ENCODE measurements around the gene PRR5L.

PRR5L gene, protein sequence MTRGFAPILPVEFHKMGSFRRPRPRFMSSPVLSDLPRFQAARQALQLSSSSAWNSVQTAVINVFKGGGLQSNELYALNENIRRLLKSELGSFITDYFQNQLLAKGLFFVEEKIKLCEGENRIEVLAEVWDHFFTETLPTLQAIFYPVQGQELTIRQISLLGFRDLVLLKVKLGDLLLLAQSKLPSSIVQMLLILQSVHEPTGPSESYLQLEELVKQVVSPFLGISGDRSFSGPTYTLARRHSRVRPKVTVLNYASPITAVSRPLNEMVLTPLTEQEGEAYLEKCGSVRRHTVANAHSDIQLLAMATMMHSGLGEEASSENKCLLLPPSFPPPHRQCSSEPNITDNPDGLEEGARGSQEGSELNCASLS

DNA sequence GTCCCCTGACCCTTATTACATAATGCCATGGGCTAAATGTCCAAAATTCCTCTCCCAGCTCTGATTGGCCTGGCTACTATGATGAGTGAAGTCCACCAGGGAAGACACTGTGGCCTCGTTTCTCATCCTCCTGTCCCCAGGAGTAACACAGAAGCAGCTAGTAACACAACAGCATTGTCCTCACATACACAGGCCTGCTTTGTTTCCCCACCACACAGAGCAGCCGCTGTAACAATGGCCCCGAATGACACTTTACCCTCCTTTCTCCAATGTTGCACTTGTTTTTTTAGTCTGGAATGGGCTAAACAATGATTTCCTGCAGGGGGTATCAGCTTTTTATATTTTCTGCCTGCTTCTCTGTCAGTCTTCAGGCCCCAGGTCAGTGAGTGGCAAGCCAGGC lies at the start of gene PRR5L:
TSS of gene PRR5L (plus strand) at position 363 of the 400 bp plus-strand sequence. CDS start 104,834 bp downstream, outside the sequence.
- no peak for DNase-seq

DNA sequence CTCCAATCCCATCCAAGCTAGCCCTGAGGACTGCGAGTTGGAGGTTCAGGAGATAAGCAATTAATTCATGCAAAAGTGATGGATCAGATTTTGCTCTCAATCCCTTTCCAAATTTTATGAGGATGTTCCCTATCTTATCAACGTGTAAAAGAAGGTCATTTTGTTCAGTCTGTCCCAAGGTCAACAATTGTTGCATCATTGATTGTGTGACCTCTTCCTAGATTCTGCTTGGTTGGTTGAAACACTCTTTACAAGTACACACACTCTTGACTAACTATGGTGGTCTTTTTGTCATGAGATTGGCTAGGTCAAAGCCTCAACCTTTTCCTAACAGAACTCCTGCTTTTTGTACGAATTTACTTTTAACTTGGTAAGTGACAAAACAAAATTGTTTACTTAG lies 48.6 kb upstream of the PRR5L start:
- DNase-seq = no peak

DNA sequence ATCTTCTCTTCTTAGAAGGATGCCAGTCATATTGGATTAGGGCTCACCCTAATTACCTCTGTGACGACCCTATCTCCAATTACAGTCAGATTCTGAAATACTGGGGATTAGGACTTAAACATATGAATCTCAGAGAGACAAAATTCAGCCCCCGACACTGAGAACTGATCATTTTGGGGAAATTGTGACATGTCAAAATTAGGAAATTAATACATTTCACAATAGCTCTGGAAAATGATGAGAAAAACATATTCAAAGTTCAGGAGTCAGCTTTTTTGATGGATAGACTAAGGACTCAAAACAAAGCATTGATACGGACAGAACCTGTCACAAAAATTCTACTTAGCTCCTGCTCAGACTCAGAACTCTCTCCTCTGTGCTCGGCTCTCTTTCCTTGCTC lies 47.7 kb upstream of the PRR5L start:
- DNase-seq = no peak

DNA sequence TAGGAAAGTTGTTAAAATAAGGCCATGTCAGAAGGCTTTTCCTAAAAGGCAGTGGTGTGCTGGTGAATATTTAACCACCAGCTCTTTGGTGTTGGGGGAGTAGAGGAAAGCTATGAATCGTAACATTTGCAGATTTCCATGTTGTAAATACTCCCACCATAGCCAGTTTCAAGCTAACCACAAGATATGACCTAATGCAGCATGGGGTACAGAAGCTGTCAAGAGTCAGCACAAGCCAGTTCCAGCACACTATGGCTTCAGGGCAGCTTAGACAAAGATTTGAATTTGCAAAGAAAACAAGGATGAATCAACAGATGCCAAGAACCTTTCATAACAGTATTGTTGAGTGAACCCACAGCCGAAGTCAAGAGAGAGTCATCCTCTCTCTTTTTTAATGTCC lies 46.8 kb upstream of the PRR5L start:
- no peak for DNase-seq

DNA sequence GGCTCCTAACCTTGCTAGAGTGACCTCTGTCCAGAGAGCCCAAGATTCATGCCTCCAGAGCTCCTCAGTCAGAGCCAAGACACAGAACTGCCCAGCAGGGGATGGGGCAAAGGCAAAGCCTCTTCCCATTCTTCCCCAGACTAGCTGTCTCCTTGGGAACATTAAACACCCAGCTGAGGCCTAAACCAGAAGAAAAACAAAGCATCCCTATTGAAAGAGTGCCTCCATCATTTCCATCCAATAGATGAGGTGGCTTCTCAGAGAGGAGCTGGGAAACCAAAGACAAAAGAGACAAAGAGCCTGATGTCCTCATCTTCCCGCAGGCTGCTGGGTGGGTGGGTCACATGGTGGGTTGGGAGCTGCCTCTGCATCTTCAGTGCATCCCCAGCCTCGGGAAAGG lies 44.3 kb upstream of the PRR5L start:
- no peak for DNase-seq

DNA sequence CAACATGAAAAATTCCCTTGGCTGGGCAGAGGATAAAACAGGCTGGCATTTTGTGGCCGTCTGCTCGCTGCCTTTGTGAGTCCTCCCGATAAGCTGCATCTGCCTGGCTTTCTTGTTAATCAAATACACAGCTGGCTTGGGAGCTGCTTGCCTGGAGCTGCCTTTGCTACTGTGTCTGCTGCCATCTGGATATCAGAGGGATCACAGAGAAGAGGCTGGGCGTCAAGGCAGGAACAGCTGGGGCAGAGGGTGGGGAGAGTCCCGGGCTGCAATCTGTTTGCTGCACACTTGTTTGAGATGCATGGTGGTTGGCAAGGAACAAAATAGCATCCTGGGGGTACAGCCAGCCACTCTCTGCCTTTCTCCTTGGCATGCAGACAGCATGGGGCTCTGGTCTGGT lies 42.9 kb upstream of the PRR5L start:
- peak; percentile 74 for DNase-seq

DNA sequence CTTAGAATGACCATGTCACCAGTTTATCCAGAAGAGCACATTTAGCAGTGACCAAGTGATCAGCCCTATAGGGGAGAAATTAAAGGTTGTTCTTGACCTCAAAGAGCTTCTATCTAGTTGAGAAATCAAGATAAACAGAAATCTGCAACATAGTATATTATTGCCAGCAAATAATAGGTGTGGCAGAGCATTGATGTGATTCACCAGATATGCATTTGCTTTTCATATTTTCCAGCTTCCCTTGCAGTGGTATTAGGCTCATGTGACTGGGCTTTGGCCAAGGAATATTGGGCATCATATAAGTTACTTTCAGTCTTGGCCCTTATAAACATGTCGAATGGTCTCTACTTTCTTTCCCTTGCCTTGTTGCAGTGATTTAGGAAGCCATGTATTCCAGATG lies 41.4 kb upstream of the PRR5L start:
- no peak for DNase-seq

DNA sequence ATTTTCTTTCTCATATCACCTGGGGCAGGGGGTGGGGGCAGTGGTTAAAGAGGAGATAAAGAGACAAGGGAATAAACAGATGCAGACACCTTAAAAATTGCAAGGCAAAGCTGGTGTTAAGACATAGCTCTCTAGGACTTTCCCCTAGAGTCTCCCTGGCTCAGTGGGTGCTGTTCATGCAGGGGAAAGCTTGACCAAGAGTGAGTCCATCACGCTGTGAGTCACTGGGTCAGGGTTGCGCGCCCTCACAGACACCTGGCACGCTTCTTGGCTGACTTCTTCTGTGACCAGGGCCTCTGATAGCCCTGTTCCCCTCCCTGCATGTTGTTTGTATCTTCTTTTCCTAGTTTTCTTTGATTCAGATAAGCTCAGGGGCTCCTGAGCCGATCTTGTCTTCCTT lies 38.7 kb upstream of the PRR5L start:
- no peak for DNase-seq

DNA sequence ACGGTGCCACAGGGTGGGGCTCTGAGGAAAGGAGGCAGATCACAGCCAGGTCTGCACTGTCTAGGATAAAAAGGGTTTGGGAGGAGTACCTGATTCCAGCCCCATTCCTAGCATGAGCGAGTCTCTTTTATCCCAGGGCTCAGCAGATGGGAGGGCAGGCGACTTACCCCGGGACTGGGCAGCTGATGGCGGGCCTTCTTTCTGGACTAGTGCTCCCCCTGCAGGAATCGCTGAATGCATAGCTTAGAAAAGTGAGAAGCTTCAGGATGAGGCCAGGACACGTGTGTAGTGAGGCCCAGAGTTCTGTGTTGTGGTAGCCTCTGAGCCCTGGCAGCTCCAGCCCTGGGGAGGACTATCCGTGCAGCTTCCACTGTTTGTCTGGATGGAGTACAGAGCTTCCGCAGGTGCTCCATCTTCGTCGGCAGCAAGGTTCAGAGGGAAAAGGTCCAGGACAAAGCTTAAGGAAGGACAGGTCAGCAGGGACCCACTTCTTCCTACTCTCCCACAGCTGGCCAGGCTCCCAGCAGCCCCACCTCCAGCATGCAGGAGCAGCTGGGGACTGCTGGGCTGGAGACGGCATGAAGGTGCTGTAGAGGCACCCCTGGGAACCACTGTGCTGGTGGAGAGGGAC lies 37.2 kb upstream of the PRR5L start:
- DNase-seq = peak; percentile 73

DNA sequence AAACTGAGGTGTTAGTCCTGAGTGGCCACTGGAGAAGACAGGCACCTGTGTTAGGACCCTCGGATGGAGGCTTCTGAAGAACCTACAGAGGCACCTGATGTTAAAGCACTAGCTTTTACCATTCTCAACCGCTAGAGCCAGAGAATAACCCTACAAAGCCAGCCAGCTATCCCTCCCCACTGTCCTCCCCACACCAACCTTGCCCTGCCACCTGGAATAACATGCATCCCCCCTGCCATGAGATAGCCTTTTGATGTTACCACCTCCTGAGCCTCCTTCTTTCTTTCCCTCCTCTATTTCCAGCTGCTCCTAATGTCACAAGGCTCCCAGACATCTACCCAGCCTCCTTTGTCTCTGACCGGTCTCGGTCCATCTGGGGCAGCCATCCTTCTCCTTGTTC lies 35.0 kb upstream of the PRR5L start:
- DNase-seq = no peak

DNA sequence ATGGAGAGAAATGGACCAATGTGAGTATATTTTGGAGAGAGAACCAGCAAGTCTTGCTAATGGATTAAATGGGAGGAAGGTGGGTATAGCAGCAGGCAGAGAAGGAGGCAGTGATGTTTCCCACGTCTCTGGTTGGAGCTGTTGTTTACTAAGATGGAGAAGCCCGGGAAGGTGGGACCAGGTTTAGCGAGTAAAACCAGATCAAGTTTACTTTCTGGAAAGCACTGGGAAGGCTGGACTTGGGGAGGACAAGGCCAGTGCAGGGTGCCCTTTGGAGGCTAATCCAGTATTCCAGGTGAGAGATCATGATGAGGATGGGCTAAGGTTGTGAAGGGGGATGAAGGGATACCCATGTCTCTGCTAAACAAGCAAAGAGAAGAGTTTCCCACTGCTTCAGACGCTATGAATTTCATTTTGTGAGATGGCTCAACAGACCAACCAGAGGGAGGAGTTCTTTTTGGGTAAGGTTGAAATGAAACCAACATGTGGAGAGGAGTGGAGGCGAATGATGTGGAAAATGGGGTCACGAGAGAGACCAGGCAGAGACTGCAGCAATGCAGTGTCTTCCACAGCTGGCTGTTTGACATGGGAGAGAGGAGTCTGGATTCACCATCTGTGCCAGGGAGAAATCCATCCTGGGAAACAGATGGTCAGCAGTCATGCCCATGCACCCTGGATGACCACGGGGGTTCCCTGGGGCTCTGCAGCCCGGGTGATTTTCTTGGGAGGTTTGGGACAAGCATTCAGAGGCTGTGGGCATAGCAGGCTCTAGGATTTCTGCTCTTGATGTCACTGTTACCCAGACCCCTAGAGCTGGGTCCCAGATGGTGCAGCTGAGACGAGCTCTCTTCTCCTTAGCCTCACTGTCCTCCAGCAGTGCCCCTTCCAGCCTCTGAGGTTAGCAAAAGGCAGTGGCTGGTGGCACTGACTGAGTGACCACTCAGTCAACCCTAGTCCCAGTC lies 31.8 kb upstream of the PRR5L start:
- DNase-seq = no peak

DNA sequence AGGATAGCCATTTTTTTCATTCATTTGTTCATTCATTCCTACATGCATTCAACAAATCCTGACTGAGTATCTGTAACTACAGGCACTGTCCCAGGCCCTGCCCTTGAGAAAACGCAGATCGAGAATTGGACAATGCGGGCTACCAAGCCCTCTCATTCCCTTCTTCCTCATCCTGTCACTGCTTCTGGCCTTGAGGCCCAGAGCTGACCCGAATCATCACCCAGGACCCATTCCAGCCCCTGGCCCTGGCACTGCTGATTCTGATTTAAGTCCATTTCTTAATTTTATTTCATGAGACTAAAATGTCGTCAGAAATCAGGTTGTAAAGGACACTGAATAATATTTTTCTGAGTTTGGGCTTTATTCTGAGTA lies 31.1 kb upstream of the PRR5L start:
- DNase-seq = no peak

DNA sequence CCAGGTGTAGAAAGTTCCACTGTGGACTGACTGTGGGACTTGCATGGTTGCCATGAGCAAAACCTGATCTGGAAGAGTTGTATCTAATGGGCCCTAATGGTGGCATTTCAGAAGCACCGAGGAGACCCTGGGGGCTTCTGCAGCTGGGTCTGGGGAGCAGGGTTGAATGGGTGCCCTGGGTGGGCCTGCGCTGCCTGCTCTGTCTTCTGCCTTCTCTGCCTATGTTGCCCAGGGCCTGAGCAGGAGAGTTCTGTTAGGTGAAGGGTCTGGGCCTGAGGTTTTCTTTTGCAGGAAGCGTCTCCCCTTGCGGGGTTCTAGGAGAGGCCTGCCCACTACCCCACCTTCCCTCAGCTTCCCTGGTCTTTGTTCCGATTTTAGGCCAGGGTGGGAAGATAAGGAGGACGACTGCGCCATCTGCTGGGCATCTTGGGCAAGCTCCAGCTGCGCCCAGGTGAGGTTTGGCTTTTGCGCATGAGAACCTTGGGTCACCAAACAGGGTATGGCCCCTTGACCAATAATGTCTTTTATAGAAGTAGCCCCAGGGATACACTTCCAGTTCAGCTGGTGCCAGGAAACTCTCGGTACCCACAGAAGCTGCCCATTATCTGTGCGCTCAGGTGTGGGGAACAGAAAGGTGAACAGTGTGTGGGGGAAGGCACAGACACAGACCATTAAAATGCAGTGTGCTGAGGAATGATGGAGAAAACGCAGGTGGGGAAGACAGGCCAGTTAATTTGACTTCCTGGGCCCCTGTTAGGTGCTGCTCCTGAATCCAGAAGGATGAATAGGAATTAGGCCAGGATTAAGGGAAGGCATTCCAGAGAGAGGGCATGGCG lies 30.1 kb upstream of the PRR5L start:
- peak; percentile 71 for DNase-seq

DNA sequence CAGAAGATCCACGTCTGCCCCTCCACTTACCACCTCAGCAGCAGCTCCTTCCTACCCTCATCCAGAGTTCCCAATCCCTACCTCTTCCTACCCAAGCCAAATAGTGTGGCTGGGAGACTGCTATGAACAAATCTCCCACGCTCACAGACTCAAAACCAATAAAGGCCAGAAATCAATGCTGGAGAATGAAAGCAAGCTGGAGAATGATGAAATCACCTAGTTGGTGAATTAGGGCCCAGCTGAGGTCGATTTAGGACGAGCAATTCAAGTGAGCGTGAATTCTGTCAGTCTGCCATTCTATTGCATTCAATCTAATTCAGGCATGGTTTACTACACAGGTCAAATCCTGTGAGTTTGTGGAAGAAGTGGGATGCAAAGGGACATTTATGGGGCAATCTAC lies 29.3 kb upstream of the PRR5L start:
- no peak for DNase-seq

DNA sequence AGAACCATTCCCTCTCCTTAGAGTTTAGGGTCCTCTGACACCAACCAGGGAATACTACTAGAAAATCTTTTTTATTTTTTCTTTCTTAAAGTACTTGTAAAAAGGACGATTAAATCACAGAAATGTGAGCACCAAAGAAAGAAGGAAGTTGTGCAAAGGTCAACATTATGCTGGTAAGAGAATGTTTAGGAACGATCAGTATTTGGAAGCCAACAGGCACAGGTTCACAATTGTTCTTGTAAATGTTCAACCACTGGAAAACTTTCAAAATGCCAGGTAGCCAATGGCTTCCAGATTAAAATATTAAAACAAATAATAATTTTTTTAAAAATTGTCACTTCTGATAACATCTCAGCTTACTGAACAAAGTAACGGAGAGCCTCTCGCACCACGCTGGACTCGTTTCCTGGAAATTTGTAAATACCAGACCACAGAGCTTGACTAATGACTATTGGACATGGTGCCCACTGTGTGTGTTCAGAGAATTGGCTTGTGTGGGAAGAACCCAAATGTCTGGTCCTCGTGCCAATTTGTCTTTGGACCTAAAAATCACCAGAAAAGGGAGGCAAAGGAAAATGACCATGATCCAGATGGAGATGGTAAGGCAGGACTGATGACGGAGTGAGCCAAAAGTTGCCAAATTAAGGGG lies 27.6 kb upstream of the PRR5L start:
- no peak for DNase-seq

DNA sequence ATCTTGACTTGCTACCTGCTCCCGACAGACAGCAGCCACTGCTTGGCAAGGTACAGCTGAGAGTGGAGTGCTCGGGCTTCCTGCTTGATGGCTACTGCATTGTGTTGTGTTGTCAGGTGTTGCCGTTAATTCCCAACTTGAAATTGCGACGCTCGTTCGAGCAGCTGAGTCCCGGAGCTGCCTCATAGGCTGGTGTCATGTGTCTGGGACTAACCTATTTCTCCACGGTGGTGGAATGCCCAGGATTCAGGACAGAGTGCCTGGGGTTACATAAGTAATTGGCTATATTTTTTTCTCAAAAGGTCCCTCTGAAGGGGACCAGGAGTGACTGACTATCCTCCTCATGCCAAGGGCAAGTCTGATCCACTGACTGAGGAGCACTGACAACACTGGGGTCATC lies 25.4 kb upstream of the PRR5L start:
- no peak for DNase-seq

DNA sequence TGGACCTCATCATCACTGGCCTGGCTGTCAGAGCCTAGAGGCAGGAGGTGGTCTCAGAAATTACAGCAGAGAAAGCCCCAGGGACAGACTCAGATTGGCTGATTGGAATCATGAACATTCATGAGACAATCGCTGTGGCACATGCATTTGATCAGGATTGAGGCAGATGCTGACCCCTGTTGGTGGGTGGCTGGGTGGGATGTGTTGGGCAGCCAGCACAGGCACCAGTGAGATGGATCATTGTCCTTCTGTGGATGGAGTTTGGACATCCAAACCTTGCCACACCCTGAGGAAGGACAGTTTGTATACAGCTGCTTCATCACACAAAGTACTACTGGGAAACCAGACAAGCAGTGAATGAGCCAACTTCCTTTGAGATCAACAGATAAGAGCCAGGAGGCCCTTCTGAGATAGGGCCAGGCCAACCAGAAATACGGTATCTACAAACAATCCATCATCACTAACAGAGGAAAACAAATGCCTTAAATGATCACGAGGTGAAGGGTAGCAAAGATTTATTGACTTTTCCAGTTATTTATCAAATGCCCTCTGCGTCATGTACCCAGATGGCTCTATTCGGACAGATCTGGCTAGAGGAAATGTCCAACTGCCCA lies 24.2 kb upstream of the PRR5L start:
- no peak for DNase-seq

DNA sequence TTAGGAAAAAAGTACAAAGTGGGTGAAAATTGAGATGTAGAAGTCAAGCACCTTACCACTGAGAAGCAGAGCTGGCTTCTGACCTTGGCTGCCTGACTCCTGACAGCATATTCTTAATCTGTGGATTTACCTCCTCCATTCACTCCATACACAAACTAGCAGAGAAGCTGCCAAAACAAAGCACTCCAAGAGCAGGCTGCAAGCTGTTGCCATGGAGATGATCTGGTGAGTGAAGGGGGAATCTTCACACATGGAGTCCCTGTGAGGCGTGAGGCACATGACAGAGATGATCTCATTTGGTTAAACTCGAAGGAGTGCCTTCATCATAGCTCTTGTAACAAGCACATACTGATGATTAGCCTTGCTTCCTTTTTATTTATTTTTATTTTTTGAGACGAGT lies 23.0 kb upstream of the PRR5L start:
- DNase-seq = no peak

DNA sequence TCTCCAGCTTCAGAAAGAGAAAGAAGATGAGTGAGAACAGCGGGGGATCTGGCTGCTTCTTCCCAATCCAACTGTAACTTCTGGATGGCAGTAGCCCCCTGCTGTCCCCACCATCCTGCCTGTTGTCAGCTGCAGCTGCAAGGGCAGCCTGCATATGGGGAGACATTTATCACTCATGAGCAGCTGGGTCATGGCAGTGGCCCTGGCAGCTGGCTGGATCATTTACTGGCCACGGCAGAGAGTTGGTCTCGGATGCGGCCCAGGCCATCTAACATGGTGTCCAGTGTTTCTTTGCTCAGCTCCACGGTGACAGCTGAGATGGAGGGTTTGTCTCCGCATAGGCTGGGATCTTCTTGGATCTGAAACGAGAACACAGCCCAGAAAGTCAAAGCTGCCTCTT lies 21.7 kb upstream of the PRR5L start:
- DNase-seq = peak; percentile 64

DNA sequence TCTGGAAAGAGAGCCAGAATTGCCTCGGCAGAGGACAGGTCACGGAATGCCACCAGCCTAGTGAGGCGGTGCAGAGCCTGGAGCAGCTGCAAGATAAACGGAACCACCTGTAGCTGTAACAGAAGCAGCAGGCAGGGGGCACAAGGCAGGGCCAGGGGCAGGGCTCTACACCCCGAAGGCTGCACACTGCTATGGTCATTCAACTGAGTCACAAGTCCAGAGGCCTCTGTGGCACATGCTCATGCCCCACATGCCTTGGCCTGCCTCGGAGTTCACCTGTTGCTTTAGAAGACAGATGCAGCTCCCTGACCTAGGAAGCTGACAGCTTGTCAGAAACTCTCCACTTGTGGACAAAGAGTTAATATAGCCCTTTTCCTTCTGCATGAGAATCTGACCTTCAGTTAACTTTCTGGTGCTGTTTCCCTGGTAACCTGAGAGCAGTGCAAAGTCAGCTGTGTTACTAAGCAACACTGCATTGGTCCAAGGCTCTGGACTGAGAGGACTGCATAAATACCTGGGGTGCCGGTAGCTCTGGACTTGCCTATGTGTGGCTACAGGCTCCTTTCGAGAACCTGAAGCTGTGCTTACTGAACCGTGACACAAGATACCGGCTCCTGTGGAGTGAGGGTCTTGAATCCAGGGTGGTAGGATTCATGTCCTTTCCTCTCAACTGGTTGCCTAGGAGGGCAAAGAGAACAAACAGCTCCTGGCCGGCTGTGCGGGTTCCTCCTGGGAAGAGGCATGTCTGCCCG lies 17.4 kb upstream of the PRR5L start:
- DNase-seq = no peak

DNA sequence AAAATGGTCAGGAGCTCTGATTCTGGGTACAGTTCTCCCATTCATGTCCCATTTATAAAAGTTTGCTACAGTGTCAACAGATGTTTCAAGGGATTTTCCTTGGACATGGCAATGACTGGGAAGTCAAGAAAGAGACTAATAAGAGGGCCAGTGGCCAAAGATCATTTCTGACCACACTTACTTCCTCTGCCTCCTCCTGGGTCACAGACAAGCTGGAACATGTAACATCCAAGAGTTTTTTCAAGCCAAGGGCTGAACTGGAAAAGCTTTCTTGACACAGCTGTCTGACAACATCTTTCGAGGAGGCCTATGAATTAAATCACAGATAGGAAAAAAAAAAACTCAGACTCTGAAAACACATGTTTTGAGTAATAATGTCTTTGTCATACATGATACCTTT lies 15.6 kb upstream of the PRR5L start:
- DNase-seq = no peak
